Measurements from ENCODE around the gene EID1. TPM values are rescaled to one million over a fixed set of nuclear protein-coding genes. Genes with fewer than 3 reads are reported as not detected.

Gene EID1
- total and polyA plus RNA-seq, 2 experiments from 2014 or later, result 218 to 228 TPM

DNA sequence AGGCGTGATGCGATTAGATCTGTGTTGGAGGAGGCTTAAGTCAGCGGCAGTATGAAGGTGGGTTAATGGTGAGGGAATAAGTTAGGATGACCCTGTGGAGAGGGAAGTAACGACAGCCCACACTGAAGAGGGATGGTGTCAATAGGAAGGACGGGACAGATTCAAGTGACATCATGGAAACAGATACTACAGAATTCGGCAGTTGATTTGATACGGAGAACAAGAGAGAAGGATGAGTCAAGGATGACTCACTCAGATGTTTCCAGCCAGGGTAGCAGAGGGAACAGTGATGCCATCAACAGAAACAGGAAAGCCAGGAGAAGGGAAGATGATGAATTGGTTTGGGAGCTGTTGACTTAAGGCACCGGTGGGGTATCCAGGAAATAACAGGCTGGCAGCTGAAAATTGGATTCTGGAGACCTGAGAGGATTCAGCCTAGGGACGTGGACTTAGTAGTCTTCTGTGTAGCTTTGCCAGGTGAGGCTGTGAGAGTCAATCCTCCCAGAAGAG is 47.8 kb downstream of the EID1 start:
- Histone ChIP-seq H3K79me2 (no peaks in the 10 kb centered on the region), H3K9me3 (ENCODE audit: low read depth) (no peaks in the 10 kb centered on the region), H3K4me1 (ENCODE audit: insufficient read depth) (no peaks in the 10 kb centered on the region), H3K27ac (no peak overlapping the region), H4K20me1 (ENCODE audit: insufficient read depth, poor library complexity, severe bottlenecking) (no peaks in the 10 kb centered on the region), H3K9me2 (replicated peaks; ENCODE audit: insufficient read depth) (no peaks in the 10 kb centered on the region), H2AFZ (no peak overlapping the region), H3K27me3 (no peaks in the 10 kb centered on the region), H3K4me2 (no peak overlapping the region), H3K4me3 (no peak overlapping the region), H3K36me3 (replicated peaks; ENCODE audit: insufficient read depth, low read depth) (no peaks in the 10 kb centered on the region)
- 80% methylated on average over 9 of the region's 9 CpGs for WGBS (ENCODE audit: low lambda C conversion rate, missing lambda C conversion rate)
- TF ChIP-seq EZH2 (IDR thresholded peaks at IDR 0.05; ENCODE audit: borderline replicate concordance) (no peak), EZH2phosphoT487 (IDR thresholded peaks at IDR 0.05; ENCODE audit: low read depth, severe bottlenecking, unreplicated experiment) (no peak)
- TF ChIP-seq, protein P1, sequence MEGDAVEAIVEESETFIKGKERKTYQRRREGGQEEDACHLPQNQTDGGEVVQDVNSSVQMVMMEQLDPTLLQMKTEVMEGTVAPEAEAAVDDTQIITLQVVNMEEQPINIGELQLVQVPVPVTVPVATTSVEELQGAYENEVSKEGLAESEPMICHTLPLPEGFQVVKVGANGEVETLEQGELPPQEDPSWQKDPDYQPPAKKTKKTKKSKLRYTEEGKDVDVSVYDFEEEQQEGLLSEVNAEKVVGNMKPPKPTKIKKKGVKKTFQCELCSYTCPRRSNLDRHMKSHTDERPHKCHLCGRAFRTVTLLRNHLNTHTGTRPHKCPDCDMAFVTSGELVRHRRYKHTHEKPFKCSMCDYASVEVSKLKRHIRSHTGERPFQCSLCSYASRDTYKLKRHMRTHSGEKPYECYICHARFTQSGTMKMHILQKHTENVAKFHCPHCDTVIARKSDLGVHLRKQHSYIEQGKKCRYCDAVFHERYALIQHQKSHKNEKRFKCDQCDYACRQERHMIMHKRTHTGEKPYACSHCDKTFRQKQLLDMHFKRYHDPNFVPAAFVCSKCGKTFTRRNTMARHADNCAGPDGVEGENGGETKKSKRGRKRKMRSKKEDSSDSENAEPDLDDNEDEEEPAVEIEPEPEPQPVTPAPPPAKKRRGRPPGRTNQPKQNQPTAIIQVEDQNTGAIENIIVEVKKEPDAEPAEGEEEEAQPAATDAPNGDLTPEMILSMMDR (IDR thresholded peaks at IDR 0.05; ENCODE audit: poor library complexity), result no peak
- peak; percentile 18 for DNase-seq (ENCODE audit: low spot score)

DNA sequence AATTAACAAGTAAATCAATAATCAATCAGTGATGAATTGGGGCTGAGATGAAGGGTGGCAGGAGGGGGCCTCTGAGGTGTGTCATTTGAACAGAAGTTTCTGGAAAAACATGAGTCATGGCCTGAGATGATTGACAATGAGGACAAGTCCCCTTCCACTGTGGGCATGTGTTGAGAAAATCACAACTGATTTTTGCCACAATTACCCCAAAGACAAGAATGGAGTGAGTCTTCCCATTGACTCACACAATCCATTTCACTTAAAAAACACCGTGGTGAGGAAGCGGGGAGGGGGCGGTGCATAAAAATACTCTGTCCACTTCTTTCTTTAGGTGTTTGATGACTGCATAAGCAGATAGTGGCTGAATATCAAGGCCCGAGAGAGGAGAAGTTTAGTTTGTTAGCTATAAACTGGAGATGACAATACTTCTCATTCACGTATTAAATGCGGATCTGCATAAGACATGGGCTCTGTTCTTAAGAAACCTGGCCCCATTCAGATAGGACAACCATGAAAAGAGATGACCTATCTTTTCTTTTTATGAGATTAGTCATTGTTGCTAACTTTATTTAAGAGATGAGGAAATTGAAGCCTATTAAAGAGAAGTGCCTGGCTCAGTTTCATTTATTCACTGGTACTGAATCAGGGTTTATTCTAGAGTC is 51.1 kb downstream of the EID1 start:
- DNase-seq (ENCODE audit: low spot score), result no peak
- H3K4me2 ChIP-seq, result no peak overlapping the region
- H3K4me1 ChIP-seq (ENCODE audit: insufficient read depth), result no peaks in the 10 kb centered on the region
- H3K79me2 ChIP-seq, result no peaks in the 10 kb centered on the region
- H3K27me3 ChIP-seq, result no peaks in the 10 kb centered on the region
- H4K20me1 ChIP-seq (ENCODE audit: insufficient read depth, poor library complexity, severe bottlenecking), result no peaks in the 10 kb centered on the region
- TF ChIP-seq, protein P1 (IDR thresholded peaks at IDR 0.05; ENCODE audit: poor library complexity), result no peak
- no peak for TF ChIP-seq EZH2 (IDR thresholded peaks at IDR 0.05; ENCODE audit: borderline replicate concordance)
- no peak for TF ChIP-seq EZH2phosphoT487 (IDR thresholded peaks at IDR 0.05; ENCODE audit: low read depth, severe bottlenecking, unreplicated experiment)
- no peaks in the 10 kb centered on the region for H3K9me3 ChIP-seq (ENCODE audit: low read depth)
- WGBS (ENCODE audit: low lambda C conversion rate, missing lambda C conversion rate), result 86% methylated on average over 6 of the region's 6 CpGs
- H3K36me3 ChIP-seq (replicated peaks; ENCODE audit: insufficient read depth, low read depth), result no peaks in the 10 kb centered on the region
- no peak overlapping the region for H3K4me3 ChIP-seq
- H3K9me2 ChIP-seq (replicated peaks; ENCODE audit: insufficient read depth), result no peaks in the 10 kb centered on the region
- H2AFZ ChIP-seq, result no peak overlapping the region
- no peak overlapping the region for H3K27ac ChIP-seq

DNA sequence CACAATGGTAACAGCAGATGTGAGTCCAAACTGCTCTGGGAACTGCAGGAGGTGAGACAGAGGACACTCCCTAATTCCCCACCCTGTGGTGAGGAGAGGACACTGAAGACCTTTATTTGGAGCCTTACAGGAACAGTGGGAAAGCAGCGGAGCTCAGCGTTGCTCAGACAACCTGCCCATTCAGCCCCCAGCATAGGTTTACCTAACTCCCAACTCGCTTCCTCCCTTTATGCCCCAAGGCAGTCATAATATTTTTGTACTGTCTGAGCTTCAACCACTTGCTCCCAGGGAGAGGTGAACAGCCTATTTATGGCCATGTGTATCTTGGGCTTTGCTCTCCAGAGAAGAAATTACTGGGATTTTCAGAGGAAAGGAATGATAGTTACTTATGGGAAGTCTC is 51.7 kb downstream of the EID1 start:
- Histone ChIP-seq H3K27ac (no peak overlapping the region), H2AFZ (no peak overlapping the region), H3K4me2 (no peak overlapping the region), H3K9me2 (replicated peaks; ENCODE audit: insufficient read depth) (no peaks in the 10 kb centered on the region), H4K20me1 (ENCODE audit: insufficient read depth, poor library complexity, severe bottlenecking) (no peaks in the 10 kb centered on the region), H3K27me3 (no peaks in the 10 kb centered on the region), H3K4me3 (no peak overlapping the region), H3K36me3 (replicated peaks; ENCODE audit: insufficient read depth, low read depth) (no peaks in the 10 kb centered on the region), H3K4me1 (ENCODE audit: insufficient read depth) (no peaks in the 10 kb centered on the region), H3K9me3 (ENCODE audit: low read depth) (no peaks in the 10 kb centered on the region), H3K79me2 (no peaks in the 10 kb centered on the region)
- WGBS (ENCODE audit: low lambda C conversion rate, missing lambda C conversion rate), result 90% methylated on average over 3 of the region's 3 CpGs
- TF ChIP-seq, protein P1 (IDR thresholded peaks at IDR 0.05; ENCODE audit: poor library complexity), result no peak
- TF ChIP-seq EZH2 (IDR thresholded peaks at IDR 0.05; ENCODE audit: borderline replicate concordance) (no peak), EZH2phosphoT487 (IDR thresholded peaks at IDR 0.05; ENCODE audit: low read depth, severe bottlenecking, unreplicated experiment) (no peak)
- no peak for DNase-seq (ENCODE audit: low spot score)

Other genes with a start within 250 kb of the EID1 start
- 172 and 199 TPM in 2 replicates for gene FBN1, start 232.4 kb upstream of the EID1 start, total RNA-seq
- gene FBN1, start 232.4 kb upstream of the EID1 start, polyA plus RNA-seq, result 69.4 and 76.6 TPM in 2 replicates
- 5.0 and 6.3 TPM in 2 replicates for gene CEP152, start 67.1 kb upstream of the EID1 start, total RNA-seq
- gene CEP152, start 67.1 kb upstream of the EID1 start, polyA plus RNA-seq, result 3.8 and 4.7 TPM in 2 replicates
- 1.00 and 1.2 TPM in 2 replicates for gene SHC4, start 85.8 kb downstream of the EID1 start, total RNA-seq
- 0.75 and 0.91 TPM in 2 replicates for gene SHC4, start 85.8 kb downstream of the EID1 start, polyA plus RNA-seq
- gene SECISBP2L, start 168.3 kb downstream of the EID1 start, total RNA-seq, result 34.0 and 41.7 TPM in 2 replicates
- 12.0 and 18.4 TPM in 2 replicates for gene SECISBP2L, start 168.3 kb downstream of the EID1 start, polyA plus RNA-seq